Esophagus squamous epithelium (tissue), 5 donors: ENCODE data around the gene DSEL. TPM values are rescaled to one million over a fixed set of nuclear protein-coding genes. Genes with fewer than 3 reads are reported as not detected.

Source experiments
- DNase-seq: peaks from one replicate; lab custom pipeline; 2025; lab: John Stamatoyannopoulos, UW
- H3K27ac ChIP-seq, 4 donors: fragments of 200-600 bp; sonication (generic); one replicate each; pipeline ENCODE4 v1.5.1; 2016 to 2019; ENCODE audit warnings: mild to moderate bottlenecking in 1 of 4
- H3K27me3 ChIP-seq, 4 donors: fragments of 200-600 bp; sonication (generic); 1 replicate in 3 of 4; 2 replicates in 1 of 4; pipeline versions ENCODE4 v1.5.1 to v1.6.0; 2017 to 2021; ENCODE audit warnings: antibody characterized with exemption in 1 of 4
- H3K36me3 ChIP-seq, 3 donors: fragments of 200-600 bp; sonication (generic); one replicate each; pipeline ENCODE4 v1.5.1; 2016 to 2019
- H3K4me1 ChIP-seq, 3 donors: fragments of 200-600 bp; sonication (generic); one replicate each; pipeline ENCODE4 v1.5.1; 2017 to 2019
- H3K4me3 ChIP-seq, 4 donors: fragments of 200-600 bp; sonication (generic); 1 replicate in 3 of 4; 2 replicates in 1 of 4; pipeline ENCODE4 v1.5.1; 2016 to 2019; ENCODE audit warnings: mild to moderate bottlenecking in 2 of 4, moderate library complexity in 1 of 4
- H3K9me3 ChIP-seq, 3 donors: fragments of 200-600 bp; sonication (generic); one replicate each; pipeline ENCODE4 v1.5.1; 2016 to 2019
- CTCF ChIP-seq, 6 experiments: fragments of 450-650 bp in 4 of 6; fragments of 200-600 bp in 2 of 6; sonication (generic) in 2 of 6; IDR thresholded peaks; one replicate each; pipeline ENCODE4 v1.5.1; 2016 to 2019; ENCODE audit warnings: antibody characterized with exemption in 6 of 6, mild to moderate bottlenecking in 4 of 6, moderate library complexity in 4 of 6
- POLR2A ChIP-seq, 4 donors: fragments of 450-650 bp; IDR thresholded peaks; one replicate each; pipeline ENCODE4 v1.6.1; 2017; ENCODE audit warnings: antibody characterized with exemption in 4 of 4, mild to moderate bottlenecking in 4 of 4, moderate library complexity in 3 of 4
- WGBS, 2 donors: methylation state at CpG; one replicate each; pipeline ENCODE4 v1.1.5; 2018; 5-methylcytosine and 5-hydroxymethylcytosine counted together
- intact Hi-C: fragments of 100-400 bp; cut with DNase I; formaldehyde crosslinking; loops from one replicate; pipeline ENCODE4 v1.15.0; 2022
- total RNA-seq, 4 donors: library from RNA; depleted of rRNA; stranded (reverse); fragments of >200 nt; gene quantifications; one replicate each; pipeline ENCODE4 v1.1.0, GENCODE V29; 2016
- donor health status: DM: yes; HTN: yes; CAD: no.

Gene DSEL
- total RNA-seq, 4 donors from 2014 or later = 0.45 to 5.7 (median 1.5) TPM

- no peaks in the 10 kb centered on the region for H3K27me3 ChIP-seq
- no peak for DNase-seq
- intact Hi-C loops = no loop called here
- no peak overlapping the region for H3K4me3 ChIP-seq
- no peaks in the 10 kb centered on the region for H3K9me3 ChIP-seq
- TF ChIP-seq CTCF (IDR thresholded peaks at IDR 0.05) (no peak), POLR2A (IDR thresholded peaks at IDR 0.05) (no peak)
- no peaks in the 10 kb centered on the region for H3K36me3 ChIP-seq
- no peak overlapping the region for H3K27ac ChIP-seq
- WGBS, 2 donors = 0 to 22% methylated on average over 1 of the region's 1 CpG
- H3K4me1 ChIP-seq = no peaks in the 10 kb centered on the region
Observed at GRCh38 chr18:67475673-67476072, 40.8 kb downstream of the DSEL start.

- H3K27me3 ChIP-seq = no peaks in the 10 kb centered on the region
- H3K9me3 ChIP-seq = no peaks in the 10 kb centered on the region
- H3K36me3 ChIP-seq = no peaks in the 10 kb centered on the region
- no peak for DNase-seq
- TF ChIP-seq CTCF (IDR thresholded peaks at IDR 0.05) = no peak
- no peak for TF ChIP-seq POLR2A (IDR thresholded peaks at IDR 0.05)
- intact Hi-C loops = no loop called here
- no peaks in the 10 kb centered on the region for H3K4me1 ChIP-seq
- H3K27ac ChIP-seq = no peak overlapping the region
- no peak overlapping the region for H3K4me3 ChIP-seq
Observed at GRCh38 chr18:67468038-67468437, 48.5 kb downstream of the DSEL start.

GRCh38 chr18:67467188-67467587 lies 49.3 kb downstream of the DSEL start:
- WGBS, 2 donors = 30 to 33% methylated on average over 1 of the region's 1 CpG

DNA sequence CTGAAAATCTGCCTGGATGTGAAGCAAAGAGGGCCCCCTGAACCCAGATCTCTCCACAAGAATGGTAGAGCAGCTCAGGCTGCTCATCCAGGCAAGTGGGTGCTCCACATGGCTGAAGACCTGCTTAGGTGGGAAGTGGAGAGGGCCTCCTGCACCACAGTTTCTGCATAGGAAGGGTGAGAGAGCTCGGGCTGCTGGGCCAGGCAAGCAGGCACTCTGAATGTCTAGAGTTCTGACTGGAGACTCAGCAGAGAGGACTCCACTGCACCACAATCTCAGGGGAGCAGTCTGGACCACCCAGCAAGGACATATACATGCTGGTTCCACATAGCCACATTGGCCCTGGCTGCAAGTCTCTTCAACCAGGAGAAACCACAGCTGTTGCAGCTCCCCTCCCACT lies 52.0 kb downstream of the DSEL start:
- H3K27ac ChIP-seq = no peak overlapping the region
- TF ChIP-seq CTCF (IDR thresholded peaks at IDR 0.05) (no peak), POLR2A (IDR thresholded peaks at IDR 0.05) (no peak)
- H3K9me3 ChIP-seq = no peaks in the 10 kb centered on the region
- H3K27me3 ChIP-seq = no peaks in the 10 kb centered on the region
- H3K4me3 ChIP-seq = no peak overlapping the region
- no peaks in the 10 kb centered on the region for H3K4me1 ChIP-seq
- H3K36me3 ChIP-seq = no peaks in the 10 kb centered on the region
- no CpG with 5 or more reads among the region's 1 CpG for WGBS, 2 donors
- intact Hi-C loops = no loop called here
- no peak for DNase-seq

More at GRCh38 chr18:67467188-67467587, 49.3 kb downstream of the DSEL start:
- Histone ChIP-seq H3K9me3 (no peaks in the 10 kb centered on the region), H3K4me3 (no peak overlapping the region), H3K36me3 (no peaks in the 10 kb centered on the region), H3K27ac (no peak overlapping the region), H3K27me3 (no peaks in the 10 kb centered on the region), H3K4me1 (no peaks in the 10 kb centered on the region)
- intact Hi-C loops = no loop called here
- no peak for TF ChIP-seq POLR2A (IDR thresholded peaks at IDR 0.05)
- TF ChIP-seq CTCF (IDR thresholded peaks at IDR 0.05) = no peak
- no peak for DNase-seq

DNA sequence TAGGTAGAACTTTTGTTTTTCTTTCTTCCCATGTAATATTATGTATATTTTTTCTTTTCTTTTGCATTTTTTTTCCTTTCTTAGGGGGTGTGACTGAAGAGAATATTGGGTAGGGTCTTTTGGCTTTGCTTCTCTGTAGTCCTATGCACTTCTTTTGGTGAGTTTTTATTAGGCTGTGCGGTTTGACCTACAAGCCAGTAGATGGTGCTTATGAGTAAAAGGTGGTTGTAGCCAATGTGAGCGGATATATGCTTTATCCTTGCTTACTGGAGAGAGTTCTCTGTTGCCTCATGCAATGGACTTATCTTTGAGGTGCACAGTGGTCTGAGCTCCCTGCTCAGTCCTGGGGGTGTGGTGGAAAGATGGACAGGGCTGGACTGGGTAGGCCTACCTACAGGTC lies 52.7 kb downstream of the DSEL start:
- DNase-seq = no peak
- no peaks in the 10 kb centered on the region for H3K9me3 ChIP-seq
- H3K4me3 ChIP-seq = no peak overlapping the region
- 86 to 95% methylated on average over 2 of the region's 2 CpGs for WGBS, 2 donors
- H3K4me1 ChIP-seq = no peaks in the 10 kb centered on the region
- H3K36me3 ChIP-seq = no peaks in the 10 kb centered on the region
- TF ChIP-seq POLR2A (IDR thresholded peaks at IDR 0.05) (no peak), CTCF (IDR thresholded peaks at IDR 0.05) (no peak)
- H3K27me3 ChIP-seq = no peaks in the 10 kb centered on the region
- intact Hi-C loops = no loop called here
- no peak overlapping the region for H3K27ac ChIP-seq
